ENCODE measurements around the gene TERT.

TERT gene

GRCh38 chr5:1206521-1207412, 88.1 kb downstream of the TERT start:
- no peak for DNase-seq (ENCODE audit: low read depth)

- no peak for DNase-seq (ENCODE audit: low read depth)
Measured at GRCh38 chr5:1205255-1206180, 89.3 kb downstream of the TERT start.

GRCh38 chr5:1204693-1205242, 90.1 kb downstream of the TERT start:
- DNase-seq (ENCODE audit: low read depth): no peak

GRCh38 chr5:1203968-1204692, 90.7 kb downstream of the TERT start:
- no peak for DNase-seq (ENCODE audit: low read depth)

- no peak for DNase-seq (ENCODE audit: low read depth)
Measured at GRCh38 chr5:1203311-1203967, 91.4 kb downstream of the TERT start.

Measured in stimulated activated CD4-positive, alpha-beta T cell treated with anti-CD3 and anti-CD28 coated beads, Interleukin-2, amount 100 ng/mL, for 4 hours (primary cell).